Measurements from ENCODE around the gene PDE7B.

PDE7B gene

DNA sequence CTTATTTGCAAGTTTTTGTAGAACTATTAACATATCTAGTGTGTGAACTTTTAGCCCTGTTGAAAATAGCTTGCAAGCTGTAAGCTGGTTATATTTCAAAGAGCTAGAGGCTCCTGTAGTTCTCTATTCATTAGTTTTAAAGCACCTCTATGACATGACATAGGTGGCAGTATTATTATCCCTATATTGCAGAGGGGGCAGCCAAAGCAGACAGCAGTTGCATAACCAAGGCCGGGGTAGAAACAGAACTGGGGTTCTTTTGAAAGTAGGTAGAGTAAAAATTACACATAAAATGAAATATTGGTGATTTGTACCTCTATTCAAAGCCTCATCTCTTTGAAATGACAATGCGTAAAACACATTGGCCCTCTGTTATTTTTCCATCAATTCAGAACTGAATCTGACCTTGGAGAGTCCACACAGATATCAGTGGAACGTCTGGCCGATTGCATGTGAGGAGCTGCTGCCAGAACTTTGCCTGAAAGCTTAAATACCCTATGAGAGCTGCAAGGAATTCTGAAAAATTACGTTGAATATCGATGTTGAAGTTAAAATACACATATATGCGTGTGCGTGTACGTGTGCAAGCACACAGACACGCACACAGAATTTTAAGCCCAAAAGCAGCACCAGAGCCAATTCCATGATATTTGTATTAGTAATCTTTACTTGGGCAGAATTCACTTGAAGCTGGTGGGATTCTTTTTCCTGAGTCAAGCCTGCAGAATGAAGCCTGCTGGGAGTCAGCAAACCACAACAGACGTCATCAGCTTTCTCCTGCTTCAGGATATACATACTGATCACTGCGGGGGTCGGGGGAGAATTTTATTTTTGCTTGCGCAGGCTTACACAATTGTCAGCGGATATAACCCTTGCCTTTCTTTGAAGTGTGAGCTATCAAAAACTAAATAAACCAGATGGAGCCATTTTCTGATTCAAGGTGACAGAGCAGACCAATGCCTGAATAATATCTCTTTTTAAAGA is 163.2 kb downstream of the PDE7B start:
- FAIRE-seq (no peak), DNase-seq (ENCODE audit: extremely low spot score, insufficient read length, low read depth) (no peak)

DNA sequence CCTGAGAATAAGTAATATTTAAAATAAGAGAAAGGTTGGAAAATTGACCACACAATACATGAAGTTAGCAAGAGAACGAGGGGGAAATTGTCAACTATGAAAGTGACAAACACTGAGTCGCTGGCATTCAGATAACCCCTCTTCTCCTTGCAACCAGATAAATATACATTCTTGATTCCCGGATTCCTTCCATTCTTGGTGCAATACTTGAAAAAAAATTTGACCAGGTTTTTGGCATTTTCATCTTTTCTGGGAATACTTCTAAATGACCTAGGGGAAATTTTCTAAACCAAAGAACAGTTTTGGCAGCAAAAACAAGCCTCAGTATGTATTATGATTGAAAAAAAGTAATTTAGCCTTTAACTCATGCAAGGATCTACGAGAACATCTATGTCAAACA is 164.0 kb downstream of the PDE7B start:
- no peak for DNase-seq (ENCODE audit: extremely low spot score, insufficient read length, low read depth)
- no peak for FAIRE-seq

DNA sequence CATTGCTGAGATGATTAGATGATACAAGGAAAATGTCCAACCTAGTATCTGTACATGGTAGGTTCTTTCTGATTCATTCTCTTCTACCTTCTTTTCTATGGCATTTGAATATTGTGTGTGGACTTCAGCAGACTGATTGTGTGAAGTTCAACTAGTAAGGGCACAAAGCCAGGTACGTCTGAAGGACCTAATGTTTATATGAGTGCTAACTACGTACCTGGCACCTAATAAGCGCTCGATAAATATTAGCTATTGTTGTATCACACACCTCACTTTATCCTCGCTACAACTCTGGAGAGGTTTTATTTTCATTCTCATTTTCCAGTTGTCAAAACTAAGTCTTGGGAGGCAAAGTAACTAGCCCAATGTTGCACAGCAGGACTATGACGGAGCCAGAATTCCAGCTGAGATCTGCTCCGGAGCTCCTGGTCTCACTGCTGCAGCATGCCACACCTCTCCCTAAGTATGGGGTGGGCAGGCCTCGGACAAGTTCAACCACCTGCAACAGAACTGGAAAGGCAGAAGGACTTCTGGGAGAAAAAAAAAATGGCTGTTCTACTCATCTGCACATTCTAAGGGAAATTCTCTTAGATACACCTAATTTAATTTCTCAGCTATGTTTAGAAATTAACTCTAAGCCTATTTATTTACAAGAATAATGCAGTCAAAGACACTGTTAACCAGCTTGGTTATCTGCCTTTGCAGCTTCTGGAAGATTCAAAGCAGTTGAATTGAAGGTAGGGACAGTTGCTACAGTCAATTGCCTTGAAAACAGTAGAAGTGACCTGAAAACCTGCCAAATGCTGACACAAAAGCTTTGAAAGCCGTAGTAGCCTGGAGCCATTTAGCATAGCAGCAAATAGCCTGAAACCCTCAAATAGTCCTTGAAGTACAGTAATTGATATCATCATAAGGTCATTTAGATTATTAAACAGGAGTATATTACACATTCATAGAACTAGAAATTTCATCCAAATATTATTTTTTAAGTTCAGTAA is 165.0 kb downstream of the PDE7B start:
- DNase-seq (ENCODE audit: extremely low spot score, insufficient read length, low read depth): no peak
- no peak for FAIRE-seq

DNA sequence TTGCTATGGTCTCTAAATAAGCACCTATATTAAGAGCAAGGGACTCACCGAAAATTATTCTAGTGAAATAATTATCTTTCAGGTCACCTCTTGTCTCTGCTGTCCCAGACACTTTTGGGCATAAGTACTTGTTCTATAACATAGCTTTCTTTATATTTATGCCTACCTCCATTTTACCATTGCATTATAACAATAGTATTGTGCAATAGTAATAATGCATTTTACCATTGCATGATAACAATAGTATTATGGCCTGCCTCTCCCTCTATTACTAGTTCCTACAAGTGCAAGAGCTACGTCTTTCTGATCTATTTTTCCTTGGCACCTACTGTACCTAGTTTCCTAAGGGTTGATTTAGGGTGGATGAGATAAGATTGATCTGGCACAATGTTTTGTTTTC is 169.2 kb downstream of the PDE7B start:
- no peak for FAIRE-seq
- no peak for DNase-seq (ENCODE audit: extremely low spot score, insufficient read length, low read depth)

DNA sequence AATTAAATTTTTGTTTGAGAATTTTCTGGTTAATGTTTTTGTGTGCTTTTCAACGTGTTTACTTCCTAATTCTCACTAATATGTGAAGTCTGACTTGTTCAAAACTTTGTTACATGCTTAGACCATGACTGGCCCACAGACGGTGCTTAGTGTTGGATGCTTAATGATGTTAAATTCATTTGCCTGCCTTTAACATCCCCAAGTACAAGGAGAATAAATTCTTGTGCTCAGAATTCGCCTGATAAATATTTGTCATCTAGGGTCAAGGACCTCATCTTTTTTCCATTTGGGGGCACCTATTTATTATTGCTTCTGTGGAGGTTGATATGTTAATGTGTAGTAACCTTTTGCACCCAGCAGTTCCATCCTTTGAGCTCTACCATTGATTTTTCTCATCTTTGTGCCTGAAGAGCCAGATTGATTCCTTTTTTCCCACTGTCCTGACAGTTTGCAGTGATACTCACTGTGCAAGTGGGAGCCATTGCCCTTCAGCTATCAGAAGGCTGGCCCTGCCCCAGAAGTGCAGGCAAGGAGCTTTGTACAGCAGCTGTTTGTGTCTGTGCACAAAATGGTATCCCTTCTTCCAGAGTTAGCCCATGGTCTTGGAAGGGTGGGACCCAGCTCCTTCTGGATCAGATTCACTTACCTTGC is 170.8 kb downstream of the PDE7B start:
- no peak for DNase-seq (ENCODE audit: extremely low spot score, insufficient read length, low read depth)
- FAIRE-seq: no peak

DNA sequence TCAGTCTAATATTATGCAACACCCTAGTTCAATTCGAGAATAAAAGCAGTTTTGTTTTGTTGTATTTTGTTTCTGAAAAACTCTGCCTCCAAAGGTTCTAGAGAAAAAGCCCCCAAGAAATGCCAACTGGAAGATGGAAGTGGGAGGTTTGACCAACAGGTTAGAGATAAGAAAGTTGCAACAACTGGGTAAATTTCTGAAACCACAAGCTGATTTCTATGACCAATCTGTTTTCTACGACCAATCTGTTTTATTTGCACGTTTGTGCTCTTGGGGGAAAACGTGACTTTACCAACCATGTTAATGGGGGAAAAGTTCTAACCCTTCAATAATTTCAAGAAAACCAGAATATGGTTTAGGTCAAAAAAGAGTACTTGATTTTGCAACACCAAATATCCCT is 173.2 kb downstream of the PDE7B start:
- no peak for DNase-seq (ENCODE audit: extremely low spot score, insufficient read length, low read depth)
- FAIRE-seq: no peak

DNA sequence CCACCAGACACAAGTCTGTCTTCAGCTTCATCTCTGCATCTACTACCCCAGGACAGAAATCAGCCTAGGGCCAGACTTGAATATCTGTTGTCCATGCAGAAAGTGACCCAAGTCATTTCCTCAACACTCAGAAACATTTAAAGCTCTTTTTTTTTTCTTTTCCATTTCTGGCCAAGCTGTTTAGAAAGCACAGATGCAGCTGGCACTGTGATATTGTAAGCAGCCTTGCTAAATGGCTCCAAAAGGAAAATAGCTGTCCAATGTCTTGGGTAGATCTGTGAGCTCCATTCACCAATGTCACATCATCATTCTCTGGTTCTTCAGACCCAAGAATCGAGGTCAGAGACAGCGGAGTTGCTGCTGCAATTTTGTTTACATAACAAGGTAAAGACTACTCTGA is 174.2 kb downstream of the PDE7B start:
- FAIRE-seq: no peak
- DNase-seq (ENCODE audit: extremely low spot score, insufficient read length, low read depth): no peak

DNA sequence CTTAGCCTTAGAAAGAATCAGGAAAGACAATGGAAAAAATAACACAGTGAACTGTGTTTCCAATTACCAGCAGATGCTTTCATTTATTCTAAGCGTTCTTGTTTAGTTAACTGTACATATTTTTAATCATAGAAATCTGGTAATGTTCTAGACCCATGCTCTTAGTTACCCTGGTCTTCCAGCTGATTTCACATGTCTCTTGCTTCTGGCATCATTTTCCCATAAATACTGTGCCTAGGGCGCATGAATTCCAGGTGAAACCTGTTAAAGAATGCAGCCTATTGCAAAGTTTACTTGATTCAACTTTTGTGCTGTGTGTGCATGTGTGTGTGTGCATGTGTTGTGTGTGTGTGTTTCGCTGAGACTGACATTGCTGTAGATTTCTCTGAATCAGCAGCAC is 178.6 kb downstream of the PDE7B start:
- DNase-seq (ENCODE audit: extremely low spot score, insufficient read length, low read depth) (no peak), FAIRE-seq (no peak)

DNA sequence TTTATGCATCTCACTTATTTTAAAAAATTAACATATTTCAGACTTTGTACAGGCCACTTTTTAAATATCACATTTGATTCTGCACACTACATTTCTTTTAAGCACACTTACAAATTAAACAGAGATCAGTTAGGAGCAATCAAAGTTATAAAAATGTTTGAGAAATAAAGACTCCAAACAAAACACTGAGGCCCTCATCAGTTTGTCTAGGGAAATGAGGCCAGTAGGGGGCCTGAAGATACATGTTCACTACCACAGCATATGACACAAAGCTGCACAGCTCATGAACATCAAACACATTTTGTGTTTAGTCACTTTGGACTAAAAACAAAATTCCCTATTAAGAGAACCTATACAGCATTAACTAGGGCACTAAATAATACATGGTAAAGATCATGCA is 180.5 kb downstream of the PDE7B start:
- FAIRE-seq (no peak), DNase-seq (ENCODE audit: extremely low spot score, insufficient read length, low read depth) (no peak)

DNA sequence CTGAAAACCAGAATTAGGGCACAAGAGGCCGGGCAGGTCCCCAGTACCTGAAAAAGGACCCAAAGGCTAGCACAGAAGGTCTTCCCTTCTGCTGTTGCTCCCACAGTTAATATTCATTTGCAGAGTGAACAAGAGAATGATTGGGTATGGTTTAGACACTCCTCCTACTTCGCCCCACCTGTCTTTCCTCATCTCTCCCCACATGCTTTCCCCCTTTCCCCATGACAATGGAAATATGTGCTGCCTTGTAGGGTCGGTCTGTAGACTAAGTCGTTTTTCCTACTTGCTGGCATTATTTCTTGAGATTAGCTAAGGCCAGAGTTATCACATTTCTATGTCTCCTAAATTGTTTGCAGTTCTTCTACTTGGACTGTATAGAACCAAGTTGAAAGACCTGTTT is 181.9 kb downstream of the PDE7B start:
- no peak for DNase-seq (ENCODE audit: extremely low spot score, insufficient read length, low read depth)
- FAIRE-seq: no peak

DNA sequence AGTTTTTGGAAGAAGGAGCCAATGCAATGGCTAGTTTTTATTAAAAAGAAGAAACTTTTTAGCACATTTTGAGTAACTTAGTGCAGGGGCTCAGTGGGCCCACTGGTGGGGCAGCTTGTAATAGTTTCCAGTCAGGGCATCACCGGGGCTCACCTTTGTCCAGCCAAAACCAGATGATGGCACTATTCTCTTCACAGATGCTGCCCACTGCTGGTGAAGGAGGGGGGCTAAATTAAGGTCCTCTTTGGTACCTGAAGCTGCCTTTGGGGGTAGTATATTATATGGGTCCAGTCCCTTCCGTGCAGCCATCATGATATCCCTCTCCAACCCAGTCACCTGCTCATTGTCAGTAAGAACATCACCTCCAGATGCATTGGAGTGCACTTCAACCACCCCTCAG is 182.9 kb downstream of the PDE7B start:
- DNase-seq (ENCODE audit: extremely low spot score, insufficient read length, low read depth) (no peak), FAIRE-seq (no peak)

DNA sequence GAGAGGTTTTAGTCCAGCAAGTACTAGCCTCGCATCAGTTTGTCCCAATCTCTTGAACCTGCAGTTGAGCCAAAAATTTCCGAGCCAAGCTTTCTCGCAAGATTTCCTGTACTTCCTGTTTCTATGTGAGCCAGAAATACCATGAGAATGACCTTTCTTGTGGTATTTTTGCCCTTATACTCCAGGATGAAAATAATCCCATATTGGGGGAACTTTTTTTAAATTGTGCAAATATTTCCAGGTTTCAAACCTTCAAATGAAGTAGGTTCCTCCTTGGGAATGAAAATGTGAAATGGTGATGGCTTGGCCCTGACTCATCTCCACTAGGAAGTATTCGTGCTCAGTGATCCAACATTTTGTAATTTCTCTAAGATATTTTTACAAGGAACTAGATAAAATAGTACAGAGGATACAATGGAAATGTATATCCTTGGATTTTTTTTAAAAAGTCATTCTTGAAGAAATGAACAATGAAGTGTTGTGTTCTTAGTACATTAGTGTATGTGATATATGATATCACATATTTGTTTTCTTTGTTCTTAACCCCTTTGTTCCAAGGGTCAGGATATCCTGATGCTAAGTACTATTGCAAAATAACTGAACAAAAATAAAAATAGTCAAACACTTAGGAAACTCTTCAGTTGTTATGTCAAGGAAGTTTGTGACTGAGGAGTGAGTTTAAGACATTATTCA is 184.0 kb downstream of the PDE7B start:
- DNase-seq (ENCODE audit: extremely low spot score, insufficient read length, low read depth): no peak
- FAIRE-seq: no peak

DNA sequence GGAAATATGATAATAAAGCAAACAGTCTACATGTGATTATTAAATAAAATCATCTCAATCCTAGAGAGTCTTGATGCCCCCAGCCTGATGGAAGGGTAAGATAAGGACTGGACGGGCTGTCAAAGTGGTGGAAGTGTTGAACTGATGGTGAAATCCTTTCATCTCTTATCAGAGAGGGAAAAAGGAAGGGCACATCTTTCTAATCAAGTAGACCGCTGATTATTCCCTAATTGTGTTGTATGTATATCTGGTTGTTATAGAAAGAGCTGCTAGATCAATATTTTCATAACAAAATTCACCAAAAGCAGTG is 184.5 kb downstream of the PDE7B start:
- FAIRE-seq: no peak

DNA sequence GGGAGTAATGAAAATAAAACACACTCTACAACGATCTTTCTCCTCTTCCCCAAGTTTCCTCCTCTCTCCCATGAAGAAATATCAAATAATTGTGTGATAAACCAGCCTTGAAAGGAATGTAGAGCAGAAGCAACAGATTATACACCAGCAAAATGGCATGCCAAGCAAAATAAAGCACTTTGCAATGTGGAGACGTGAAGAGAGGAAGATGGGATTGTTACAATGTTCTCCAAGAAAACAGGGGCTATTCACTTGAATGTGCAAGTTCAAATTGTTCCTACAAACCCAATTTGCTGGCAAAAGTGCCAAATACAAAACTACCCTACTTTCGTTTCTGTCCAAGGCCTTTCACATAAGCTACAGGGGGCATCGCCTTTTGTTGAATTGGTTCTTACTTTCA is 185.1 kb downstream of the PDE7B start:
- FAIRE-seq (no peak), DNase-seq (ENCODE audit: extremely low spot score, insufficient read length, low read depth) (no peak)

More for the DNA sequence above, 184.5 kb downstream of the PDE7B start:
- DNase-seq (ENCODE audit: extremely low spot score, insufficient read length, low read depth): no peak

DNA sequence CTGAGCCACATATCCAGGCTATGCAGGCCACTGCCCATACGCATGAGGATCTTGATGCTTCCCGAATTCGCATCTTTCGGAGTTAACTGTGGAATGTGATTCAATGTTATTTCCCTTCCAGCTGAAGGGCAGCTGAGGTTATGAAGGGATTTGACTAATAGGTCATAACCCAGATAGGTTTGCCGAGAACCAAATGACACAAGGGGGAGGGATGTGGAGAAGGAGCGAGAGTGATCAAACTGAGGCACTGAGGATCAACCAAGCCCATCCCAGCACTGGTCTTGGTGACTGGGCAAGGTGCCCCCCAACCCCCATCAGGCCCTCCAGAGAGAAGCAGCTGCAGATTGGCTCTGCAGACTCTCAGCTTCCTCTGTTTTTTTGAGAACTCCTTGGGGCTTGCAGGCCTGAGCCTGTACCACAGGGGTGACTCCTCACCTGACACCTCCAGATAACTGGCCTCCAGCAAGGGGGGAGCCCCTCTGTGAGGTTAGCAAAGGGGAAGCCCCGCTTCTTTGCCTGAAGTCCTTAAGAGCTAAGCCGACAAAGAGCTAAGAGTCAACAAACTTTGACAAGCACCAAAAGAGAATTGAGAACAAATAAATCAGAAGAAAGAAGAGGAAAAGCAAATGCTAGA is 185.9 kb downstream of the PDE7B start:
- no peak for FAIRE-seq
- DNase-seq (ENCODE audit: extremely low spot score, insufficient read length, low read depth): no peak

DNA sequence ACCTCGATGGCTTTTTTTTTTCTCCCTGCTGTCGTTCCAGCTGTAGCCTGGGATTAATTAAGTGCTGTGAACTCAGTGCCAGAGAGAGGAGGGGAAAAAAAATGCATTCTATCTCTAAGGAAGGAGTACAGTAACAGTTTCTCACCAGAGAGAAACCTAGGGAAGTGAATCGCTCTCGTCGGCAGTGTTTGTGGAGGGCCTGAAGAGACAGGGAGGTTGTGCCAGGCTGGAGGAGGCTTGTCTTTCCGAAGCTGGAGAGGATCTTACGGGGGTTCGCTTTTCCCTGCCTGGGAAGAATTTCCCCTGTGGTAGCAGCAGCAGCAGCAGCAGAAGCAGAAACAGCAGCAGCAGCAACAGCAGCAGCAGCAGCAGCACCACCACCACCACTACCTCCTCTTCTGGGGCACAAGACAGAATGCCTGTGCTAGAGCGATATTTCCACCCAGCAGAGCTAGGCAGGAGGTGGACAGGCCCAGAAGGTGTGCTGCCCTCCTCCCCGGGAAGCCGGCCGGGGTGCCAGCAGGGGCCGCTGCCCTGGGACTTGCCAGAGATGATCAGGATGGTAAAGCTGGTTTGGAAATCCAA is 186.5 kb downstream of the PDE7B start:
- no peak for DNase-seq (ENCODE audit: extremely low spot score, insufficient read length, low read depth)
- no peak for FAIRE-seq

DNA sequence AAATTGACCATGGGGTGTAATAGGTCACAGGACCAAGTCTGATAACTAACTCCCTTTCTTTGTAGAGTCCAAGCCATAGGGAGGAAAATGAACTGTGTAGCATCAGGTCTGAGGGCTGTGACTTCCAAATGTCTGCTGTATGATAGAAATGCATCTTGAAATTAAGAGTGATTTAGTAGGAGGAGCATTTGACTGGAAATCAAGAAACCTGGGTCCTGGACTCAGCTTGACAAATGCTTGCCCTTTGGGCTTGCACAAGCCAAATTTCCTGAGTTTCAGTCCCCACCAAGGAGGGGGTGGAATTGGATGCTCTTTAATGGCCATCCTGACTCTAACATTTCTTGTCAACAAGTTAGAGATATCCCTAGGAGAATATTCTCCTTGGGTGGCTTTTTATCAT is 187.0 kb downstream of the PDE7B start:
- FAIRE-seq (no peak), DNase-seq (ENCODE audit: extremely low spot score, insufficient read length, low read depth) (no peak)

DNA sequence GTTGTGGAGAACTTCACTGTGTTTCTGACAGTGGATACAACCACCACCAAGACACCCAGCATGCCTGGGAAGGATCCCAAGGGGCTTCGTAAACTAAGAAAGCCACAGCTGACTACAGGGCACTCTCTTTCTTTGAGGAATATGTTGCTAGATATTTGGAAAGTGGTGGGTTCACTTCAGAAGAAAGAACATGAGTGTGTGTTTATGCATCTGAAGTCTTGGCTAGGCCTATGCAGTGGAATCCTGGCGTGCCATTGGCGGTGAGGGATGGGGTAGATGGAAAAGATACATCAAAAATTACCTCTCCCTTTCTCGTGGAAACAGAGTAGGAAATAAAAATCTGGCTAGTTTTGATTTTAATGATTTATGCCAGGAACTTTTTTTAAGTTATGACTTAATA is 187.7 kb downstream of the PDE7B start:
- no peak for FAIRE-seq
- no peak for DNase-seq (ENCODE audit: extremely low spot score, insufficient read length, low read depth)

DNA sequence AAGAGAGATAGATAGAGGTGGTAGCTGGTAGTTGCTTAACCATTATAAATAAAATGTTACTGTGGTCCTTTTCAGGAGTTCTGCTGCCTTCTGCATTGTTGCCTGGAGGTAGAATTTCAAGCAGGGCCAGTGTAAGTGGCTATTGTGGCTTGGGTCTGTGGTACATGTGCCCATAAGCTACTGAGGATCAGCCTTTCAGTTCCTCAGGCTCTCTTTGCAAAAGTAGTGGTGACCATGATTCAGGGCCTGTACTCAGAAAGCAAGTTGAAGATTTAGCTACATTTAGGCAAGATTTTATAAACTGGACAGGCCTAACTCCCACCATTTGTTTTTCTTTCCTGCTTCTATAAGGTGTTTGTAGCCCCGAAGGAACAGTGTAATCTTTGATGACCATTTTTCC is 199.0 kb downstream of the PDE7B start:
- DNase-seq (ENCODE audit: extremely low spot score, insufficient read length, low read depth) (no peak), FAIRE-seq (no peak)

Data from GM18507 (cell line).